Right ventricle myocardium inferior (tissue), 1 donor: Measurements from ENCODE around the gene ASPG. TPM values are rescaled to one million over a fixed set of nuclear protein-coding genes. Genes with fewer than 3 reads are reported as not detected.

Experiments
- ATAC-seq: fragments of 200-7000 bp; cut with Tn5 transposase; one replicate; pipeline ENCODE4 v1.9.1; 2020; ENCODE audit warnings: mild to moderate bottlenecking, moderate library complexity
- DNase-seq: peaks from one replicate; pipeline ENCODE4 v3.0.0; 2021; ENCODE audit errors: missing footprints
- intact Hi-C: fragments of 100-400 bp; cut with DNase I; formaldehyde crosslinking; loops from one replicate; pipeline ENCODE4 v1.11.0; 2022
- total RNA-seq: library from RNA; stranded (reverse); fragmentation: NEBNext Ultra II Directional; extraction: Animal tissue kit (Norgen Biotek cat#: 25700); gene quantifications from one replicate; pipeline ENCODE4 v1.2.1, GENCODE V29; 2021
- donor health status: DM: no; HTN: yes; CAD: no; lungs with severe emphysema.

The ASPG gene
- total RNA-seq, 1 donor from 2014 or later, result 27.5 TPM

- no peak for ATAC-seq
- DNase-seq, result no peak
- intact Hi-C loops, result no loop called here
These were observed 26.6 kb downstream of the ASPG start for GRCh38 chr14:104112113-104112505.

- DNase-seq (no peak), ATAC-seq (no peak)
- intact Hi-C loops, result no loop called here
These were observed 27.4 kb downstream of the ASPG start for GRCh38 chr14:104112609-104113571.

GRCh38 chr14:104113631-104114420 lies 28.3 kb downstream of the ASPG start:
- ATAC-seq (no peak), DNase-seq (peak; percentile 60)
- intact Hi-C loops, result no loop called here

GRCh38 chr14:104114421-104115130 lies 29.1 kb downstream of the ASPG start:
- intact Hi-C loops, result no loop called here
- peak; percentile 53 for DNase-seq
- ATAC-seq, result no peak

GRCh38 chr14:104115131-104115600 lies 29.7 kb downstream of the ASPG start:
- no peak for ATAC-seq
- intact Hi-C loops, result no loop called here
- no peak for DNase-seq

GRCh38 chr14:104115691-104116287 lies 30.3 kb downstream of the ASPG start:
- ATAC-seq, result no peak
- peak; percentile 56 for DNase-seq
- intact Hi-C loops, result no loop called here

GRCh38 chr14:104116288-104116755 lies 30.8 kb downstream of the ASPG start:
- DNase-seq (peak; percentile 53), ATAC-seq (no peak)
- intact Hi-C loops, result no loop called here

GRCh38 chr14:104116756-104117340 lies 31.3 kb downstream of the ASPG start:
- DNase-seq, result peak; percentile 50
- ATAC-seq, result no peak
- intact Hi-C loops, result no loop called here

- ATAC-seq (no peak), DNase-seq (peak; percentile 53)
- intact Hi-C loops, result no loop called here
These were observed 32.0 kb downstream of the ASPG start for GRCh38 chr14:104117341-104118005.

GRCh38 chr14:104118006-104118844 lies 32.7 kb downstream of the ASPG start:
- ATAC-seq (no peak), DNase-seq (peak; percentile 62)
- intact Hi-C loops, result no loop called here

GRCh38 chr14:104119119-104119487 lies 33.6 kb downstream of the ASPG start:
- ATAC-seq (no peak), DNase-seq (no peak)
- intact Hi-C loops, result no loop called here

- intact Hi-C loops, result no loop called here
- no peak for ATAC-seq
- no peak for DNase-seq
These were observed 34.2 kb downstream of the ASPG start for GRCh38 chr14:104119488-104120251.

- intact Hi-C loops, result no loop called here
- ATAC-seq, result no peak
- peak; percentile 56 for DNase-seq
These were observed 34.8 kb downstream of the ASPG start for GRCh38 chr14:104120281-104120741.

- ATAC-seq, result no peak
- peak; percentile 55 for DNase-seq
- intact Hi-C loops, result no loop called here
These were observed 35.6 kb downstream of the ASPG start for GRCh38 chr14:104121142-104121541.

GRCh38 chr14:104123879-104124278 lies 38.4 kb downstream of the ASPG start:
- intact Hi-C loops, result no loop called here
- ATAC-seq (no peak), DNase-seq (no peak)

- intact Hi-C loops, result no loop called here
- DNase-seq (no peak), ATAC-seq (no peak)
These were observed 39.5 kb downstream of the ASPG start for GRCh38 chr14:104125011-104125410.
